H9 (cell line): ENCODE measurements around the gene DOK1. TPM values are rescaled to one million over a fixed set of nuclear protein-coding genes. Genes with fewer than 3 reads are reported as not detected.

ENCODE experiments used
- DNase-seq: peaks from one replicate; pipeline ENCODE4 v3.0.0-alpha.2; 2017
- H2AFZ ChIP-seq: one replicate; pipeline ENCODE4 v1.6.1; 2013; ENCODE audit warnings: mild to moderate bottlenecking, low read length, control low read depth, moderate library complexity
- H2AK5ac ChIP-seq: 2 replicates; pipeline ENCODE4 v1.6.1; 2013; ENCODE audit warnings: low read length, control low read depth, mixed read lengths; ENCODE audit not compliant: insufficient read length
- H2BK120ac ChIP-seq: one replicate; pipeline ENCODE4 v1.6.1; 2013; ENCODE audit warnings: low read depth, mild to moderate bottlenecking, low read length, control low read depth, inconsistent platforms; ENCODE audit not compliant: poor library complexity, severe bottlenecking
- H2BK12ac ChIP-seq: 2 replicates; pipeline ENCODE4 v1.6.1; 2013; ENCODE audit warnings: low read length, control low read depth, mixed read lengths, low read depth; ENCODE audit not compliant: insufficient read length
- H2BK15ac ChIP-seq: 2 replicates; pipeline ENCODE4 v1.6.1; 2013; ENCODE audit warnings: low read depth, low read length, control low read depth
- H2BK20ac ChIP-seq: one replicate; pipeline ENCODE4 v1.6.1; 2013; ENCODE audit warnings: low read depth, mild to moderate bottlenecking, low read length, control low read depth, inconsistent platforms; ENCODE audit not compliant: poor library complexity, severe bottlenecking
- H2BK5ac ChIP-seq: 2 replicates; pipeline ENCODE4 v1.6.1; 2013; ENCODE audit warnings: low read length, control low read depth, mixed read lengths; ENCODE audit not compliant: insufficient read length
- H3K14ac ChIP-seq: 2 replicates; pipeline ENCODE4 v1.6.1; 2013; ENCODE audit warnings: low read length, control low read depth; ENCODE audit not compliant: insufficient read depth
- H3K18ac ChIP-seq: 2 replicates; pipeline ENCODE4 v1.6.1; 2013; ENCODE audit warnings: low read depth, mild to moderate bottlenecking, mixed read lengths, low read length, control low read depth; ENCODE audit not compliant: insufficient read length
- H3K23ac ChIP-seq: 2 replicates; pipeline ENCODE4 v1.6.1; 2013; ENCODE audit warnings: low read length, control low read depth, mixed read lengths, low read depth; ENCODE audit not compliant: insufficient read length
- H3K23me2 ChIP-seq: 2 replicates; pipeline ENCODE4 v1.6.1; 2013; ENCODE audit warnings: low read depth, mild to moderate bottlenecking, mixed read lengths, low read length, control low read depth; ENCODE audit not compliant: insufficient read length, poor library complexity, severe bottlenecking
- H3K27ac ChIP-seq: 2 replicates; pipeline ENCODE4 v1.5.1; 2013; ENCODE audit warnings: low read length, control low read depth, mixed read lengths, low read depth; ENCODE audit not compliant: insufficient read length
- H3K27me3 ChIP-seq: 2 replicates; pipeline ENCODE4 v1.6.1; 2013; ENCODE audit warnings: low read length, control low read depth, inconsistent platforms; ENCODE audit not compliant: insufficient read depth
- H3K4ac ChIP-seq: 2 replicates; pipeline ENCODE4 v1.6.1; 2013; ENCODE audit warnings: low read depth, mild to moderate bottlenecking, control low read depth, inconsistent platforms, low read length, moderate library complexity
- H3K4me1 ChIP-seq: 2 replicates; pipeline ENCODE4 v1.6.1; 2013; ENCODE audit warnings: low read length, control low read depth, inconsistent platforms; ENCODE audit not compliant: insufficient read depth
- H3K4me2 ChIP-seq: 2 replicates; pipeline ENCODE4 v1.6.1; 2013; ENCODE audit warnings: low read length, control low read depth, mixed read lengths; ENCODE audit not compliant: insufficient read length, insufficient read depth
- H3K56ac ChIP-seq: 2 replicates; pipeline ENCODE4 v1.6.1; 2013; ENCODE audit warnings: low read depth, mild to moderate bottlenecking, mixed read lengths, low read length, control low read depth; ENCODE audit not compliant: insufficient read length
- H3K79me1 ChIP-seq: 2 replicates; pipeline ENCODE4 v1.6.1; 2013; ENCODE audit warnings: low read depth, mild to moderate bottlenecking, moderate library complexity, low read length, control low read depth, inconsistent platforms; ENCODE audit not compliant: insufficient read depth, poor library complexity, severe bottlenecking
- H3K79me2 ChIP-seq: 2 replicates; pipeline ENCODE4 v1.6.1; 2013; ENCODE audit warnings: low read length, control low read depth, inconsistent platforms; ENCODE audit not compliant: insufficient read depth
- H3K9ac ChIP-seq: 2 replicates; pipeline ENCODE4 v1.6.1; 2013; ENCODE audit warnings: low read length, control low read depth, mixed read lengths; ENCODE audit not compliant: insufficient read length; ENCODE audit errors: extremely low read depth
- H3K9me3 ChIP-seq: one replicate; pipeline ENCODE4 v1.6.1; 2013; ENCODE audit warnings: low read depth, low read length, inconsistent platforms; ENCODE audit not compliant: control insufficient read depth
- H3T11ph ChIP-seq: one replicate; pipeline ENCODE4 v1.6.1; 2013; ENCODE audit warnings: mild to moderate bottlenecking, low read length, control low read depth, inconsistent platforms
- H4K20me1 ChIP-seq: one replicate; pipeline ENCODE4 v1.6.1; 2013; ENCODE audit not compliant: control insufficient read depth, insufficient read length, insufficient read depth
- H4K5ac ChIP-seq: 2 replicates; pipeline ENCODE4 v1.6.1; 2013; ENCODE audit warnings: low read depth, mild to moderate bottlenecking, mixed read lengths, low read length, control low read depth; ENCODE audit not compliant: insufficient read length
- H4K8ac ChIP-seq: replicated peaks from 2 replicates; pipeline ENCODE4 v1.6.1; 2013; ENCODE audit warnings: low read length, control low read depth, mixed read lengths, low read depth; ENCODE audit not compliant: insufficient read length
- H4K91ac ChIP-seq: 2 replicates; pipeline ENCODE4 v1.6.1; 2013; ENCODE audit warnings: low read depth, mild to moderate bottlenecking, moderate library complexity, mixed read lengths, low read length, control low read depth; ENCODE audit not compliant: insufficient read length
- H3K27ac Mint-ChIP-seq, 3 experiments: 2 replicates in 2 of 3; 3 replicates in 1 of 3; pipeline ENCODE4 v1.8.0; 2020 to 2021; ENCODE audit warnings: mixed read lengths in 3 of 3, mild to moderate bottlenecking in 1 of 3, moderate library complexity in 1 of 3
- H3K27me3 Mint-ChIP-seq: 2 replicates; pipeline ENCODE4 v1.8.0; 2021; ENCODE audit warnings: low read depth, mild to moderate bottlenecking, moderate library complexity, mixed read lengths
- H3K36me3 Mint-ChIP-seq, 3 experiments: 2 replicates in 2 of 3; 3 replicates in 1 of 3; pipeline ENCODE4 v1.8.0; 2020 to 2021; ENCODE audit warnings: low read depth in 3 of 3, mixed read lengths in 3 of 3; ENCODE audit not compliant: insufficient read depth in 1 of 3
- H3K4me1 Mint-ChIP-seq, 2 experiments: 2 replicates each; pipeline ENCODE4 v1.8.0; 2020; ENCODE audit warnings: mixed read lengths in 2 of 2
- H3K4me3 Mint-ChIP-seq, 2 experiments: 2 replicates in 1 of 2; 3 replicates in 1 of 2; pipeline ENCODE4 v1.8.0; 2020 to 2021; ENCODE audit warnings: mild to moderate bottlenecking in 2 of 2, mixed read lengths in 2 of 2, moderate library complexity in 1 of 2
- H3K9me3 Mint-ChIP-seq, 2 experiments: 2 replicates in 1 of 2; 3 replicates in 1 of 2; pipeline ENCODE4 v1.8.0; 2020; ENCODE audit warnings: mild to moderate bottlenecking in 2 of 2, mixed read lengths in 2 of 2, moderate library complexity in 1 of 2
- CTCF ChIP-seq: fragments of 200-600 bp; sonication (generic); conservative IDR thresholded peaks from 3 replicates; pipeline ENCODE4 v1.8.0; 2021; ENCODE audit warnings: antibody characterized with exemption, mild to moderate bottlenecking
- WGBS: extraction: QIAGEN DNeasy Blood & Tissue Kit; methylation state at CpG from one replicate; pipeline ENCODE4 v1.1.7; 2013; ENCODE audit warnings: missing lambda C conversion rate, low lambda C conversion rate, mixed read lengths; ENCODE audit not compliant: insufficient read length; ENCODE audit errors: extremely low coverage; 5-methylcytosine and 5-hydroxymethylcytosine counted together
- total RNA-seq: library from RNA; stranded (reverse); gene quantifications from 2 replicates; pipeline ENCODE4 v1.2.1, GENCODE V29; 2021

Gene DOK1
- total RNA-seq, 1 experiment from 2014 or later = 16.0 TPM

- no peaks in the 10 kb centered on the region for H3K4me1 Mint-ChIP-seq
- no peak overlapping the region for H3K4me3 Mint-ChIP-seq
Measured at GRCh38 chr2:74597410-74597809, 42.9 kb downstream of the DOK1 start.

More at GRCh38 chr2:74597410-74597809, 42.9 kb downstream of the DOK1 start:
- TF ChIP-seq CTCF = no peak
- no peak overlapping the region for H4K5ac ChIP-seq
- no peaks in the 10 kb centered on the region for H3K36me3 Mint-ChIP-seq
- no peak overlapping the region for H3K18ac ChIP-seq
- no peaks in the 10 kb centered on the region for H3K9me3 ChIP-seq
- no peak overlapping the region for H4K91ac ChIP-seq
- no peaks in the 10 kb centered on the region for H3K23me2 ChIP-seq
- no peak overlapping the region for H2BK5ac ChIP-seq
- H3K4me2 ChIP-seq = no peak overlapping the region
- H4K8ac ChIP-seq = no peak overlapping the region
- no peak overlapping the region for H3K27ac ChIP-seq
- H3K27me3 Mint-ChIP-seq = peaks cover 4% of the 10 kb centered on the region; the same call in 1 of the 2 replicates
- no peak overlapping the region for H3T11ph ChIP-seq
- H3K79me2 ChIP-seq = no peaks in the 10 kb centered on the region
- no peaks in the 10 kb centered on the region for H3K79me1 ChIP-seq
- H3K27ac Mint-ChIP-seq = no peak overlapping the region
- H2BK20ac ChIP-seq = no peak overlapping the region
- H2BK15ac ChIP-seq = no peak overlapping the region
- H3K23ac ChIP-seq = no peak overlapping the region
- H3K9ac ChIP-seq = no peak overlapping the region
- no peak for DNase-seq
- H2AK5ac ChIP-seq = no peak overlapping the region
- no peaks in the 10 kb centered on the region for H3K9me3 Mint-ChIP-seq
- H3K4ac ChIP-seq = no peak overlapping the region
- H3K4me1 ChIP-seq = no peaks in the 10 kb centered on the region
- H2AFZ ChIP-seq = no peak overlapping the region
- no peak overlapping the region for H3K14ac ChIP-seq
- H3K56ac ChIP-seq = no peak overlapping the region
- H4K20me1 ChIP-seq = no peaks in the 10 kb centered on the region
- WGBS = no CpG with 5 or more reads among the region's 1 CpG
- no peak overlapping the region for H2BK120ac ChIP-seq
- no peaks in the 10 kb centered on the region for H3K27me3 ChIP-seq
- H2BK12ac ChIP-seq = no peak overlapping the region
